Activated CD4-positive, alpha-beta T cell treated with anti-CD3 and anti-CD28 coated beads, Interleukin-2, Interleukin-6, amounts not matched to agents 100 ng/mL and 50 ng/mL, durations not matched to agents 16 hours and 8 hours (primary cell): ENCODE results near the gene ACOT6.
"Not testable (repeated sequence)": the region's sequence is repeated elsewhere in the genome, so short reads cannot be mapped to it uniquely, and the experiment has no call there.

ENCODE experiments used
- DNase-seq: peaks from one replicate; pipeline ENCODE4 v3.0.0-alpha.2; 2020

The ACOT6 gene

DNA sequence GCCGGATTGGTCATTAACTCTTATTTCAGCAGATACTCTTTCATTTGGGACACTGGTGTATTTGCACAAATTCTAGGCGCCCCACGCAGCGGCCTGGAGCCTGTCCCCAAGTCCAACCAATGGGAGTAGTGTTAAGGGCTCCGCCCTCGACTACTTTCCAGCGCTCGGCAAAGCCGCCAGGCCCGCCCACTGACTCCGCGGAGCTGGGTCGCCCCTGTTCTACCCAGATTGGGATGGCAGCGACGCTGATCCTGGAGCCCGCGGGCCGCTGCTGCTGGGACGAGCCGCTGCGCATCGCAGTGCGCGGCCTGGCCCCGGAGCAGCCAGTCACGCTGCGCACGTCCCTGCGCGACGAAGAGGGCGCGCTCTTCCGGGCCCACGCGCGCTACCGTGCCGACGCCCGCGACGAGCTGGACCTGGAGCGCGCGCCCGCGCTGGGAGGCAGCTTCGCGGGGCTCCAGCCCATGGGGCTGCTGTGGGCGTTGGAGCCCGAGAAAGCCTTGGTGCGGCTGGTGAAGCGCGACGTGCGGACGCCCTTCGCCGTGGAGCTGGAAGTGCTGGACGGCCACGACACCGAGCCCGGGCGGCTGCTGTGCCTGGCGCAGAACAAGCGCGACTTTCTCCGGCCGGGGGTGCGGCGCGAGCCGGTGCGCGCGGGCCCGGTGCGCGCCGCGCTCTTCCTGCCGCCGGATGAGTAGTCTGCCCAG is at the start of gene ACOT6:
Gene ACOT6 (plus strand): TSS at position 179 of the 707 bp plus-strand sequence. CDS start 55 bp downstream, at position 234.
- DNase-seq = peak; percentile 70

- not testable (repeated sequence) for DNase-seq
Measured at GRCh38 chr14:73562696-73563095, 49.6 kb upstream of the ACOT6 start.

DNA sequence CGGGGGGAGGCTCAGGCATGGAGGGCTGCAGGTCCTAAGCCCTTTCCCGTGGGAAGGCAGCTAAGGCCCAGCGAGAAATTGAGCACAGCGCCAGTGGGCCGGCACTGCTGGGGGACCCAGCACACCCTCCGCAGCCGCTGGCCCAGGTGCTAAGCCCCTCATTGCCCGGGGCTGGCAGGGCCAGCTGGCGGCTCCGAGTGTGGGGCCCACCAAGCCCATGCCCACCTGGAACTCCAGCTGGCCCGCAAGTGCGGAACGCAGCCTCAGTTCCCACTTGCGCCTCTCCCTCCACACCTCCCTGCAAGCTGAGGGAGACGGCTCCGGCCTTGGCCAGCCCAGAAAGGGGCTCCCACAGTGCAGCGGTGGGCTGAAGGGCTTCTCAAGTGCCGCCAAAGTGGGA is 45.9 kb upstream of the ACOT6 start:
- not testable (repeated sequence) for DNase-seq

DNA sequence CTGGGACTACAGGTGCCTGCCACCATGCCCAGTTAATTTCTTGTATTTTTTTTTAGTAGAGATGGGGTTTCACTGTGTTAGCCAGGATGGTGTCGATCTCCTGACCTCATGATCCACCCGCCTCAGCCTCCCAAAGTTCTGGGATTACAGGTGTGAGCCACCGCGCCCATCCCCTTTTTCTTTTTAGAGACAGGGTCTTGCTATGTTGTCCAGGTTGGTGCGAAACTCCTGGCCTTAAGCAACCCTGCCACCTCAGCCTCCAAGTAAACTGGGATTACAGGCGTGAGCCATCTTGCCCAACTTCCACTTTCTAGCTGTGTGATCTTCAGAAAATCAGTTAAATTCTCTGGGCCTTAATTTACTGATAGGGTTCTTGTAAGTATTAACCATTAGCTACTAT is 45.4 kb upstream of the ACOT6 start:
- not testable (repeated sequence) for DNase-seq

- no peak for DNase-seq
Measured at GRCh38 chr14:73567358-73567757, 45.0 kb upstream of the ACOT6 start.

- peak; percentile 51 for DNase-seq
Measured at GRCh38 chr14:73567951-73568885, 44.1 kb upstream of the ACOT6 start.

- DNase-seq = not testable (repeated sequence)
Measured at GRCh38 chr14:73568886-73569184, 43.5 kb upstream of the ACOT6 start.

DNA sequence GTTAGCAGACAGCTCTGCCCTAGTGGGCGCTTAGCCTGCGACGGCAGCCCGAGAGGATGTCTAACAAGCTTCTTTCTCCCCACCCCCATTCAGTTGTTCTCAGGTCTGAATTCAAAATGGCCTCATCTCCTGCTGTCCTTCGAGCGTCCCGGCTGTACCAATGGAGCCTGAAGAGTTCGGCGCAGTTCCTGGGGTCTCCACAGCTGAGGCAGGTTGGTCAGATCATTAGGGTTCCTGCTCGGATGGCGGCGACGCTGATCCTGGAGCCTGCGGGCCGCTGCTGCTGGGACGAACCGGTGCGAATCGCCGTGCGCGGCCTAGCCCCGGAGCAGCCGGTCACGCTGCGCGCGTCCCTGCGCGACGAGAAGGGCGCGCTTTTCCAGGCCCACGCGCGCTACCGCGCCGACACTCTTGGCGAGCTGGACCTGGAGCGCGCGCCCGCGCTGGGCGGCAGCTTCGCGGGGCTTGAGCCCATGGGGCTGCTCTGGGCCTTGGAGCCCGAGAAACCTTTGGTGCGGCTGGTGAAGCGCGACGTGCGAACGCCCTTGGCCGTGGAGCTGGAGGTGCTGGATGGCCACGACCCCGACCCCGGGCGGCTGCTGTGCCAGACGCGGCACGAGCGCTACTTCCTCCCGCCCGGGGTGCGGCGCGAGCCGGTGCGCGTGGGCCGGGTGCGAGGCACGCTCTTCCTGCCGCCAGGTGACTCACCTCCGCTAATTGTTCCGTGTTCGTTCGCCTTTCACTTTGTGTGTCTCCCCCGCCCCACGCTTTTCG is 42.9 kb upstream of the ACOT6 start, which contains the start of gene ACOT2:
Gene ACOT2 (plus strand): TSS at position 29 of the 774 bp plus-strand sequence. CDS start 28 bp downstream, at position 57.
- peak; percentile 83 for DNase-seq

GRCh38 chr14:73570913-73571312 is 41.4 kb upstream of the ACOT6 start:
- peak; percentile 69 for DNase-seq

DNA sequence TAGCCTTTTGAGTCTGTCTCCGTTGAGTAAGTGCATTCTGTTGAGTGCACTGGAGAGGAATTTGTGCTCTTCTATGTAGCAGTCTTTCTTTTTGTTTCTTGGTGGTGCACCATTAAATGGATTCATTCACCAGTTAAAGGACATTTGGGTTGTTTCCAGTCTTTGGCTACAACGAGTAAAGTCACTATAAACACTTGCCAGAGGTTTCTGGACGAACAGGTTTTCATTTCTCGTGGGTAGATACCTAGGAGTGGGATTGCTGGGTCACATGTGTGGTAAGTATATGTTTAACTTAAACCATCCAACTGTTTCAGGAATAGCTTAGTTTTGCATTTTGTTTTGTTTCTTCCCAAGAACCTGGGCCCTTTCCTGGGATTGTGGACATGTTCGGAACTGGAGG is 39.3 kb upstream of the ACOT6 start:
- not testable (repeated sequence) for DNase-seq

DNA sequence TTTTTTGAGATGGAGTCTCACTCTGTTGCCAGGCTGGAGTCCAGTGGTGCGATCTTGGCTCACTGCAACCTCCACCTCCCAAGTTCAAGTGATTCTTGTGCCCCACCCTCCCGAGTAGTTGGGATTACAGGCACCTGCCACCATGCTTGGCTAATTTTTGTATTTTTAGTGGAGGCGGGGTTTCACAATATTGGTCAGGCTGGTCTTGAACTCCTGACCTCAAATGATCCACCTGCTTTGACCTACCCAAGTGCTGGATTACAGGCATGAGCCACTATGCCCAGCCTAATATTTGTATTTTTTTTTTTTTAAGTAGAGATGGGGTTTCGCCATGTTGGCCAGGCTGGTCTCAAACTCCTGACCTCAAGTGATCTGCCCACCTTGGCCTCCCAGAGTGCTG is 38.6 kb upstream of the ACOT6 start:
- not testable (repeated sequence) for DNase-seq

- DNase-seq = not testable (repeated sequence)
Measured at GRCh38 chr14:73574251-73574650, 38.1 kb upstream of the ACOT6 start.

- DNase-seq = no peak
Measured at GRCh38 chr14:73576391-73576790, 35.9 kb upstream of the ACOT6 start.

GRCh38 chr14:73577214-73577613 is 35.1 kb upstream of the ACOT6 start:
- DNase-seq = not testable (repeated sequence)

DNA sequence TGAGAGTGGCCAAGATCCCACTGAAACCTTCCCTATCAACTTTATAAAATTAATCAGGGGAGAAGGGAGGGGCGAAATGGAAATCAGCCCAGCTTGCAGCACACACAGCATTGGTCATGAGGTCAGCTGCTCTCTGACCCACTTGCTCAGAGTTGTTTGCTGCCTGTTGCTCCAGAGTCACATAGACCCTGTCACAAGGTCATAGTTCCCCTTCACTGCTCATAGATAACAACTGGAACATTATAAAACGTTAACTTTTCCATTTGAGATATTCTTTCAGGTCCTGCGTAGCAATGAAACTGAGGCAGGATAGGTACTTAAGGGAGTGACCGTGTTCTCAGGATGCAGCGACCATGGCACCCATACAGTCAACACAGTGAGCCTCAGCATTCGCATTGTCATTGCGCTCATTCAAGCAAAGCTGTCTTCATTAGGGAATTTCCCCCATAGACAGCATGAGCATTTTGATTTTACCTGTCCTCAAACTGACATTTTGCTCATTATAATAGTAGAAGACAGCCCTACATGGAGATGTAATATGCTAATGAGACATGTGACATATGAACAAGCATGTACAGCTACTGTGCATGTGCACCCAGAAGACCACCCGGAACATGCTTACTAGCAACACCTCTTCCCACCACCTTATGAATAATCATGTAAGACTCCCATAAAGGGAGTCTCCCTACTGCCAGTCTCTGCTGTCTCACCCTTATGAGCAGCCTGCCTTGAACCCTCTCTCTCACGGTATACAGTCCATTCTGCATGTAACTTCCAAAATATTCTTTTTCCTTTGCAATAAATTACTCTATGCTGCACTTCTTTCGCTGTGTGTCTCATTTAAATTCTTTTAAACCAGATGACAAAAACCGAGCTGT is 30.0 kb upstream of the ACOT6 start:
- DNase-seq = not testable (repeated sequence)

DNA sequence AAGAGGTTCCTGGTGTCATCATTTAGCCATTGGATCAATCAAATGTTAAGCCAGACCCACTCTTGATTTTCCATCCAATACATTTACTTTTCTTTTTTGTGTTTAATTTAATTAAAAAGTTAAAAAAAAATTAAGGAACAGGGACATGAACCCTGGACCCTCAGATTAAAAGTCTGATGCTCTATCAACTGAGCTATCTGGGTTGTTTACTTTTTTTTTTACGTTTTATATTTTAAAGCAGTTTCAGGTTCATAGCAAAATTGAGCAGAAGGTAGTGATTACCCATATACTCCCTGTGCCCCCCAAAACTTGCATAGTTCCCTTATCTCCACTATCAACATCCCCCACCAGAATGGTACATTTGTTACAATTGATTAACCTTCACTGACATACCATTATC is 23.6 kb upstream of the ACOT6 start:
- no peak for DNase-seq

GRCh38 chr14:73589116-73589515 is 23.2 kb upstream of the ACOT6 start:
- DNase-seq = no peak

- DNase-seq = not testable (repeated sequence)
Measured at GRCh38 chr14:73590673-73591004, 21.7 kb upstream of the ACOT6 start.

DNA sequence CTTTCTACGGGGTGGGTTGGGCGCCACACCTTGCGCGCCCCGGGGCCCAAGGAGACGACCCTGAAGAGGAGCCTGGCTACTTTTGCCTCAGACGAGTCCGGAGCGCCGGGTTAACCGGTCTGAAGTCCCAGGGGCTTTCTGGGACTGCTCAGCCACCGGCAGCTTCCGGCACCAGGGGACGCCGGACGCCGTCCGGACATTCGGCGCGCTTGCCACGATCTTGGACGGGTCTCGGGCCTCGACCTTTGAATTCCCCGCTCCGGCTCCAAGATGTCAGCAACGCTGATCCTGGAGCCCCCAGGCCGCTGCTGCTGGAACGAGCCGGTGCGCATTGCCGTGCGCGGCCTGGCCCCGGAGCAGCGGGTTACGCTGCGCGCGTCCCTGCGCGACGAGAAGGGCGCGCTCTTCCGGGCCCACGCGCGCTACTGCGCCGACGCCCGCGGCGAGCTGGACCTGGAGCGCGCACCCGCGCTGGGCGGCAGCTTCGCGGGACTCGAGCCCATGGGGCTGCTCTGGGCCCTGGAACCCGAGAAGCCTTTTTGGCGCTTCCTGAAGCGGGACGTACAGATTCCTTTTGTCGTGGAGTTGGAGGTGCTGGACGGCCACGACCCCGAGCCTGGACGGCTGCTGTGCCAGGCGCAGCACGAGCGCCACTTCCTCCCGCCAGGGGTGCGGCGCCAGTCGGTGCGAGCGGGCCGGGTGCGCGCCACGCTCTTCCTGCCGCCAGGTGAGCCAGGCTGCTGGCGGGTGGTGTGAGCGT is 20.4 kb upstream of the ACOT6 start, which contains the start of gene ACOT4:
Gene ACOT4 (plus strand): TSS at position 184 of the 760 bp plus-strand sequence. CDS start 87 bp downstream, at position 271.
- peak; percentile 46 for DNase-seq

- no peak for DNase-seq
Measured at GRCh38 chr14:73594491-73594890, 17.8 kb upstream of the ACOT6 start.

- DNase-seq = no peak
Measured at GRCh38 chr14:73599499-73599898, 12.8 kb upstream of the ACOT6 start.
